Endothelial cell of umbilical vein (primary cell): ENCODE results near the gene VARS1. TPM values are rescaled to one million over a fixed set of nuclear protein-coding genes. Genes with fewer than 3 reads are reported as not detected.
"Not testable (repeated sequence)": the region's sequence is repeated elsewhere in the genome, so short reads cannot be mapped to it uniquely, and the experiment has no call there.

Experiments
- BruUV-seq: library from RNA; stranded (reverse); fragments of 400-500 nt; replicated peaks from 2 replicates; lab custom pipeline; 2021; lab: Mats Ljungman, UMichigan
- CTCF ChIA-PET: fragments of 300-600, 350-600 bp; sonication (Branson Sonifier 250); formaldehyde crosslinking; loops from one replicate; lab custom pipeline; 2021; ENCODE audit warnings: antibody characterized with exemption, inconsistent platforms; lab: Charles Lee
- POLR2A ChIA-PET: fragments of 300-600, 350-600 bp; sonication (Branson Sonifier 250); formaldehyde crosslinking; loops from one replicate; lab custom pipeline; 2021; ENCODE audit warnings: antibody characterized with exemption, inconsistent platforms; lab: Charles Lee
- DNase-seq: peaks from one replicate; pipeline ENCODE4 v3.0.0-alpha.2; 2011; ENCODE audit warnings: low read depth, low spot score
- FAIRE-seq: peaks from 2 replicates; lab custom pipeline; 2011; peaks lifted over from hg19 to GRCh38; lab: Jason Lieb, UNC
- H2AFZ ChIP-seq: 2 replicates; pipeline ENCODE4 v1.6.0; 2012; ENCODE audit warnings: low read depth, low read length, control low read depth, inconsistent platforms
- H3K27ac ChIP-seq: 2 replicates; pipeline ENCODE4 v1.5.1; 2011; ENCODE audit warnings: low read depth, mild to moderate bottlenecking, control low read depth, low read length, moderate library complexity; ENCODE audit not compliant: insufficient read depth
- H3K27me3 ChIP-seq, 2 experiments: 2 replicates each; pipeline versions ENCODE4 v1.6.0 to v1.6.1; 2011; ENCODE audit warnings: low read length in 2 of 2, mixed read lengths in 1 of 2; ENCODE audit not compliant: control insufficient read depth in 2 of 2, insufficient read depth in 2 of 2
- H3K36me3 ChIP-seq, 2 experiments: 2 replicates in 1 of 2; 3 replicates in 1 of 2; pipeline ENCODE4 v1.5.1; 2011; ENCODE audit warnings: low read length in 2 of 2, mild to moderate bottlenecking in 1 of 2, moderate library complexity in 1 of 2; ENCODE audit not compliant: control insufficient read depth in 2 of 2, insufficient read depth in 2 of 2; ENCODE audit errors: extremely low read depth in 1 of 2
- H3K4me1 ChIP-seq: 3 replicates; pipeline ENCODE4 v1.5.1; 2011; ENCODE audit warnings: mild to moderate bottlenecking, low read length; ENCODE audit not compliant: control insufficient read depth, insufficient read depth; ENCODE audit errors: extremely low read depth
- H3K4me2 ChIP-seq: 2 replicates; pipeline ENCODE4 v1.6.1; 2011; ENCODE audit warnings: low read length, control low read depth, mixed read lengths; ENCODE audit not compliant: insufficient read depth
- H3K4me3 ChIP-seq, 3 experiments: fragments of 200-600 bp in 1 of 3; sonication (generic), shearing (Covaris generic) in 1 of 3; replicated peaks in 1 of 3; 2 replicates each; pipeline ENCODE4 v1.5.1; 2011 to 2016; ENCODE audit warnings: control low read depth in 3 of 3, low read length in 3 of 3, mild to moderate bottlenecking in 2 of 3, inconsistent platforms in 1 of 3, low read depth in 1 of 3, moderate library complexity in 1 of 3; ENCODE audit not compliant: insufficient read depth in 1 of 3
- H3K79me2 ChIP-seq: 2 replicates; pipeline ENCODE4 v1.6.0; 2012; ENCODE audit warnings: low read length, inconsistent platforms; ENCODE audit not compliant: control insufficient read depth, insufficient read depth
- H3K9ac ChIP-seq: replicated peaks from 2 replicates; pipeline ENCODE3; 2011; ENCODE audit warnings: low read length, control low read depth; ENCODE audit not compliant: insufficient read depth; ENCODE audit errors: extremely low read depth
- H3K9me1 ChIP-seq: replicated peaks from 3 replicates; pipeline ENCODE4 v1.6.0; 2011; ENCODE audit warnings: mild to moderate bottlenecking, low read length; ENCODE audit not compliant: control insufficient read depth, insufficient read depth; ENCODE audit errors: extremely low read depth
- H3K9me3 ChIP-seq: replicated peaks from 2 replicates; pipeline ENCODE4 v1.5.1; 2012; ENCODE audit warnings: low read length, inconsistent platforms; ENCODE audit not compliant: control insufficient read depth, insufficient read depth
- H4K20me1 ChIP-seq: replicated peaks from 2 replicates; pipeline ENCODE3; 2011; ENCODE audit warnings: mild to moderate bottlenecking, low read length; ENCODE audit not compliant: control insufficient read depth, insufficient read depth; ENCODE audit errors: extremely low read depth
- EZH2 ChIP-seq: IDR thresholded peaks from 2 replicates; pipeline ENCODE4 v1.6.1; 2012; ENCODE audit warnings: borderline replicate concordance, low read depth, mild to moderate bottlenecking, moderate library complexity, low read length, inconsistent platforms; ENCODE audit not compliant: severe bottlenecking
- JUN ChIP-seq: IDR thresholded peaks from 2 replicates; pipeline ENCODE4 v1.6.1; 2011; ENCODE audit warnings: borderline replicate concordance, low read depth; ENCODE audit not compliant: insufficient read length, insufficient read depth
- POLR2A ChIP-seq: IDR thresholded peaks from 2 replicates; pipeline ENCODE4 v1.6.1; 2012; ENCODE audit warnings: low read depth, mild to moderate bottlenecking, control low read depth, low read length
- dilution Hi-C: fragments of 300-500 bp; cut with MboI; formaldehyde crosslinking; loops from one replicate; pipeline ENCODE4 v1.15.0; 2019; ENCODE audit warnings: low sequenced_read_pairs; ENCODE audit not compliant: extremely low pct_ligation_motif_present
- intact Hi-C: fragments of 100-400 bp; cut with micrococcal nuclease; formaldehyde crosslinking; loops from one replicate; pipeline ENCODE4 v1.10.0; 2022
- polyA plus RNA-seq, 4 experiments: library from polyadenylated mRNA; depleted of rRNA in 3 of 4; stranded (reverse) in 3 of 4; unstranded in 1 of 4; fragments of >200 nt; gene quantifications; 2 replicates each; pipeline versions ENCODE4 v1.2.1 to v1.2.3, GENCODE V29; 2011 to 2012; ENCODE audit warnings: missing spikeins in 1 of 4
- total RNA-seq: library from RNA; stranded (reverse); gene quantifications from 2 replicates; pipeline ENCODE4 v1.2.3, GENCODE V29; 2021

The VARS1 gene
- total and polyA plus RNA-seq, 2 donors (not counting 3 experiments of a cell fraction or from before 2014, with no cell fraction given) = 37.4 to 121 TPM

GRCh38 chr6:31838114-31838553 lies 42.6 kb upstream of the VARS1 start:
- H3K27ac ChIP-seq, FAIRE-seq, H4K20me1 ChIP-seq, dilution Hi-C loops, BruUV-seq, H3K9me1 ChIP-seq, H3K9me3 ChIP-seq, H3K9ac ChIP-seq, H3K27me3 ChIP-seq, DNase-seq, H2AFZ ChIP-seq: not testable (repeated sequence)
- ChIA-PET CTCF (interaction anchor here (1.1 to 1.2 kb wide), 2 partner anchors 31 to 158 kb away, joined by 3 read pairs; partner anchors contain the start of gene LSM2), POLR2A (interaction anchor here (1.9 kb wide), 1 partner anchor 11 kb away, joined by 5 read pairs; the partner anchor contains the start of gene HSPA1B)
- peak overlapping the region; percentile 86 for H3K4me2 ChIP-seq
- intact Hi-C loops = loop anchor here (10.0 kb wide), 1 partner anchor 117 kb away; the partner anchor contains the start of genes NELFE and SKIC2
- H3K4me1 ChIP-seq = peaks cover 27% of the 10 kb centered on the region
- peak overlapping the region in 2 of 3 experiments; percentile 81 to 98 for H3K4me3 ChIP-seq
- peaks cover 45% of the 10 kb centered on the region for H3K79me2 ChIP-seq
- peaks cover 21 to 27% of the 10 kb centered on the region in 2 experiments for H3K36me3 ChIP-seq

- dilution Hi-C loops (no loop called here), intact Hi-C loops (loop anchor here (10.0 kb wide), 1 partner anchor 117 kb away; the partner anchor contains the start of genes NELFE and SKIC2)
- peak overlapping the region; percentile 86 for H3K4me2 ChIP-seq
- no peaks in the 10 kb centered on the region for H3K9me3 ChIP-seq
- CTCF ChIA-PET = interaction anchor here (1.0 to 1.5 kb wide), 5 partner anchors 22 to 157 kb away, joined by 3 to 7 read pairs (median 3); no protein-coding TSS in a partner anchor
- H3K4me3 ChIP-seq = peak overlapping the region; percentile 38 to 98 (median 81)
- DNase-seq (no peak), FAIRE-seq (no peak)
- H3K79me2 ChIP-seq = peaks cover 45% of the 10 kb centered on the region
- peaks cover 27% of the 10 kb centered on the region for H3K4me1 ChIP-seq
- H3K9me1 ChIP-seq = no peaks in the 10 kb centered on the region
- peak; percentile 10 for TF ChIP-seq POLR2A
- TF ChIP-seq JUN = no peak
- no peak for TF ChIP-seq EZH2
- POLR2A ChIA-PET = interaction anchor here (1.6 kb wide), 1 partner anchor 10 kb away, joined by 6 read pairs; the partner anchor contains the start of gene HSPA1B
- H3K36me3 ChIP-seq = peaks cover 21 to 27% of the 10 kb centered on the region in 2 experiments
- no peak overlapping the region for H3K27ac ChIP-seq
- no peaks in the 10 kb centered on the region for H3K27me3 ChIP-seq
- BruUV-seq = no TSS peak
- peaks cover 8% of the 10 kb centered on the region for H4K20me1 ChIP-seq
- peak overlapping the region; percentile 99 for H3K9ac ChIP-seq
- no peak overlapping the region for H2AFZ ChIP-seq
Observed at GRCh38 chr6:31837369-31838113, 42.0 kb upstream of the VARS1 start.
